Measurements from ENCODE around the gene EGFR.

- TF ChIP-seq CTCF (IDR thresholded peaks at IDR 0.05): no peak
- no peak for TF ChIP-seq POLR2A (IDR thresholded peaks at IDR 0.05)
These were observed 54.3 kb downstream of the EGFR start for GRCh38 chr7:55073051-55073511.

All from adrenal gland (tissue), 5 donors.